Right renal pelvis (tissue), 4 donors: Measurements from ENCODE around the gene MAML2. TPM values are rescaled to one million over a fixed set of nuclear protein-coding genes. Genes with fewer than 3 reads are reported as not detected.
"Not testable (repeated sequence)": the region's sequence is repeated elsewhere in the genome, so short reads cannot be mapped to it uniquely, and the experiment has no call there.

ENCODE experiments used
- DNase-seq, 4 donors: peaks; one replicate each; pipeline ENCODE4 v3.0.0-alpha.2; 2013; ENCODE audit warnings: low read depth in 4 of 4, low spot score in 3 of 4, missing footprints in 1 of 4
- polyA plus RNA-seq, 4 donors: library from polyadenylated mRNA; unstranded; fragments of 120-200 nt; gene quantifications; one replicate each; pipeline ENCODE4 v1.2.1, GENCODE V29; 2013; ENCODE audit not compliant: insufficient read length in 4 of 4

Gene MAML2
- polyA plus RNA-seq, 4 donors: 28.0 to 34.9 (median 33.1) TPM

GRCh38 chr11:96294289-96294688 lies 48.7 kb downstream of the MAML2 start:
- no peak for DNase-seq

- no peak for DNase-seq
These were observed 49.4 kb downstream of the MAML2 start for GRCh38 chr11:96293598-96294021.

- DNase-seq: no peak
These were observed 49.9 kb downstream of the MAML2 start for GRCh38 chr11:96293109-96293508.

DNA sequence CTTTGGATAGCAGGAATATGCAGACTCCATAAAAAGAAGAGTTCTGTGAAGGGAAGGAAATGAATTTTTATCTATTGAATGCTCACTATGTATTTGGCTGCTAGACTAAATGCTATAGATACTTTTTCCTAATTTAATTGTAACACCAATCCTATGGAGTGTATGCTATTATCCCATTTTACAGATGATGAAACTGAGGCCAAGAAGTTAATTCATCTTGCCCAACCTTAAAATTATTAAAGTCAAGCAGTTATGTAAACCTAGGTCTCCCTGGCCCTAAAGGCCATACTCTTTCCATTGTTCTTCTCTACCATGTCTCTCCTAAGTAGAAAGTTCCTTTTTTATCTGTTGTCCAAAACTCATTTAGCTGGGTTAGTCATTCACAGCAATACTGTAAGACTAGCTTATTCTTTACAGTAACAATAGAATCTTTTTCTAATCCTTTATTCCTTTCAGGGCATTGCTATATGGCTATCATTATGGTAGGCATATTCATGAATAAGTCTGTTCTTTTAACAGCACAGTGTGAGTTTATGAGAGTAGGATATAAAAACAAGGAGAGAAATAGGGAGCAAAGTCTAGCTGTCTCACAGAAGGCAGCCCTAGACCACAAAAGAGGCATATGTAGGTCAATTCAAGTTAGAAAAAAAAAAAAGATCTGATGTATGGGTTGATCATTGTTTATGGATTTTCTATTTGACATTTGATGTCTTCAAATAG lies 50.5 kb downstream of the MAML2 start:
- no peak for DNase-seq

DNA sequence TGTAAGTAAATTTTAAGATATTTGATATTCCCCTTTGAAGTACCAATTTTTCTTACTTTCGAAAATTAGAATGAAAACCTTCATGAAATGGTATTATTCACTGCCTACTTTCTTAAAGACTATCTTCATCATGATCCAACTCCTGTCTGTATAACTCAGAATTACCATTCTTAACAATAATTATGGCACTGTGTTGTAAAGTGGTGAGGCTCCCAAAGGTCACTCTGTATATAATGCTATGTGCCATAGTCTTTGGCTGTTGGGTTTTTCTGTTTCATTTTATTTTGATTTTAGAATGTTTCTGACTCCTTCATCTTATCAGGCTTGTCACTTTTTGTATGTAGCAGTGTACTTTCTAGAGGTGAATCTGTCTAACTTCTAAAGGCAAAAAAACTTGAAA lies 52.4 kb downstream of the MAML2 start:
- DNase-seq: no peak

DNA sequence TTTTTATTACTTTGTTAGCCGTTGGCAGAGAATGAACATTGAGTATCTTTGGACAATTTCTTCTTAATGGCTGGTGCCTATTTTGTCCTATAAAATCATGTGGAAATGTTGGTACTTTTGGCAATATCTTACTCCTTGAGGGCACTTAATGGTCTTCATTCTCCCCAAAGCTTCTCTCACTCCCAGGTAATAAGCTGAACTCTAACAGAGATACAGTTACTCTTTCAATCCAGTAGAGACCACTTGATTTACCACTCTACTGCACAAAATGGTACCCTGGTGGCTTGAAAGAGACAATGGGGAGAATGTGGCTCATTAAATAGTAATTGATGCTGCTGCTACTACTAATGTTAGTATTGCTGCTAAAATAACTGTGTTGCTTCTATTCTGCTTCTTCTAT lies 53.0 kb downstream of the MAML2 start:
- DNase-seq: no peak

GRCh38 chr11:96288915-96289314 lies 54.1 kb downstream of the MAML2 start:
- no peak for DNase-seq

GRCh38 chr11:96287822-96288439 lies 55.1 kb downstream of the MAML2 start:
- no peak for DNase-seq

- not testable (repeated sequence) for DNase-seq
These were observed 57.0 kb downstream of the MAML2 start for GRCh38 chr11:96285985-96286384.

DNA sequence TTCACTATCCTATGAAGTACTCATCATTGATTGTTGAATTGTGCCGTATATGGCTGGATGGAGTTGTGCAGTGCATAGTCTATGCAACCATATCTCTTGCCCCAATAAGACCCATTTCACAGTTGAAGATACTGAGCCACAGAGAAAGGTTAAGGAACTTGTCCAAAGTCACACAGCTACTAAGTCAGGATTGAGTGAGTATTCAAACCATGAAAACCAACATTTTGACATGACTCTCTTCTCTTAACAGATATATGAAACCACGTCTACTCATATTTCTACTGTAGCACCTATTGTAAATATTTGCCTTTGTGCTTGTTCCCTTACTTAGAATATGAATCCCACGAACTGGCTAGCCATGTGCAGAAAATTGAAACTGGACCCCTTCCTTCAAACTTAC lies 58.1 kb downstream of the MAML2 start:
- DNase-seq: no peak

GRCh38 chr11:96284401-96284800 lies 58.6 kb downstream of the MAML2 start:
- DNase-seq: no peak

DNA sequence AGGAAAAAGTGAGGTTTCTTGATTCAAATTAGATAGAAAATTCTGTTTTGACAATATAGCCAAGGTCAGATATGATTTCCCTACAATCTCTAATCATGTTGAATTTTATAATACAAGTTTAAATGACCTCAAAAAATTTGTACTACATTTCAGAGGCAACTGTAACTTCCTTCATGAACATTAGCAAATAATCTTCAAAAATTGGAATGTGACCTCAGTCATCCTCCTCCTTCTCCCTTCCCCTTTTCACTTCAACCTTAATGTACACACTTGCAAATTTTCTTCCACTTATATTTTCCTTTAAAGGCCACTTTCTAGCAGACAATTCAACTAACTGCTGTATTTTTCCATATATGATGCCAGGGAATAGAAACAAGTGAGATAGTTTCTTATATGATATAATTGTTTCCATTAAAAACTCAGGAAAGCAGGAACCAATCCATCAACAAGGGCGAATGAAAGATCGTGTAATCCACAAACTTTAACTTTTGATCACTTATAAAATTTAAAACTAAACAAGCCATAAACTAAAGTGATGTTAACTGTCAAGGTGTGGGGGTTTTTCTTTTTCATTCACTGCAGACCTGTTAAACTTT lies 60.3 kb downstream of the MAML2 start:
- no peak for DNase-seq

GRCh38 chr11:96280444-96280843 lies 62.6 kb downstream of the MAML2 start:
- no peak for DNase-seq

- DNase-seq: no peak
These were observed 63.1 kb downstream of the MAML2 start for GRCh38 chr11:96279896-96280290.

GRCh38 chr11:96279018-96279895 lies 63.7 kb downstream of the MAML2 start:
- DNase-seq: no peak

- no peak for DNase-seq
These were observed 64.7 kb downstream of the MAML2 start for GRCh38 chr11:96278039-96278897.

DNA sequence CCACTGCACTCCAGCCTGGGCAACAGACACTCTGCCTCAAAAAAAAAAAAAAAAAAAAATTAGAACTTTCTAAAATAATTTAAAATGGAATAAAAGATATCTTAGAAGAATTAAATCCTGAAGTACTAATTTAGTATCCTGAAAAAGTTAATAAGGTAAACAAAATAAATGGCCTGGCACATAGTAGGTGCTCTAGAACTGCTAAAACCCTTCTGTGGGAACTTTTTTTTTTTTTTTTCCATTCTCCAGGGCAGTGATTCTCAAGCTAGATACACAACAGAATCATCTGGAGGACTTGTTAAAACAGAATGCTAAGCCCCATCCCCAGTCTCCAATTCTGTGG lies 65.3 kb downstream of the MAML2 start:
- no peak for DNase-seq

DNA sequence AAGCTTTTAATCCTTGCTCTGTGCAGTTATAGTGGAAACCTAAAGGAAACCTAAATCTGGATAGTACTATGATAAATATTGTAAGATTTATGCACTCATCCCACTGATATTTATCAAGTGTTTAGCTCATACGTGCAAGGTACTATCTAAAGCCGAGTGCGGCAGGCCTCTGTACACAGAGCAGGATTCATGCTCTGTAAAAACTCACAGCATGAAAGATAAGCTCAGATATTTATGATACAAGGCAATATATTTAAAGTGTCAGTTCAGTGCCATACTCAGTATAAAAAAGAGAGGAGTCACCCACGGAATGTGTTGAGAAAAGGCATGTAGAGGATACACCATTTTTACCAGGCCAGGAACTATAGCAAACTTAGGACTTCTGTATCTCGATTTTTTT lies 66.2 kb downstream of the MAML2 start:
- no peak for DNase-seq

DNA sequence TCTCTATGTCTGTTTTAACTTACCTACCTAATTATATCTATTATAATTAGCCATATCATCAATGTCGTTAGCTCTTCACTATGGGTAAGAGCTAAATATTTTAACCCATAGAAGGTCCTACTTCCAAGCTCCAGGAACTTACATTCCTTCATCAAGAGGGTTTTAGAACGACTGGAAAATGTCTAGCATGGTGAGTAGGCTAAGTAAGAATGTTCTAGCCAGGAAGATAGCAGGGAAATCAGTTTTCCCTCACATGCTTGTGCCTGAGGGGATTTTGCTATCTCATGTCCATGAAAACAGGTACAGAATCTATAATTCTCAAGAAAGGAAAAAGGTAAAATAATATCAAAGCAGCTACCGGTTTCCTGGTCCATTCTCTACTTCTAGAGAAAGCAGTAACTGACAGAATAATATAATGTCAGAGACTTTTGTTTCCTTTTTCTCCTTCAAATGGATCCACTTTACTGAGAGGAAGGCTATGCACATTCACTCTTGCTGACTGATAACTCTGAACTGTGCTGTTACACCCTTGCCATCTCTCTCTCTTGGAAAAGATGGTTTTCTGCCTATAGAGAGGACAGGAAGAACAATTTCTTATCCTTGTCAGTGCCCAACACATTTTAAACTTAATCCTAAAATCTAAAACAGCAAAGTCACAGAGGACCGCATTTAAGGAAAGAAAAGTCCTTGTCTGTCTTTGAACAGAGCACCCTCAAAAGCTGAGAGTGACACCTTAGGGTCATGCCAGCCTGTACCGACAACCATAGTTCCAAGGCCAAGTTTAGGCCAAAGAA lies 67.0 kb downstream of the MAML2 start:
- no peak for DNase-seq
